HG03469 (cell line): Measurements from ENCODE around the gene ASB8.
A peak's percentile ranks its signal among the peaks of the same experiment; 100 is the strongest.

Experiments
- ATAC-seq: cut with Tn5 transposase; IDR thresholded peaks from one replicate; pipeline ENCODE4 v1.9.1; 2021; ENCODE audit warnings: mild to moderate bottlenecking, moderate library complexity, moderate number of reproducible peaks; ENCODE audit not compliant: unreplicated experiment

The ASB8 gene

GRCh38 chr12:48106681-48107613 lies 50.4 kb downstream of the ASB8 start:
- no peak for ATAC-seq

GRCh38 chr12:48105867-48106680 lies 51.2 kb downstream of the ASB8 start, which contains the start of gene SENP1:
Gene SENP1, minus strand, starts transcription at chr12:48106079. Its CDS starts 4,607 bp downstream, at chr12:48101472.
- peak; percentile 35 for ATAC-seq

- ATAC-seq, result peak; percentile 16
Observed at GRCh38 chr12:48105321-48105866, 51.9 kb downstream of the ASB8 start.

GRCh38 chr12:48104531-48104930 lies 52.8 kb downstream of the ASB8 start:
- no peak for ATAC-seq
